PC-3 (cell line): ENCODE data around the gene TUFT1. TPM values are rescaled to one million over a fixed set of nuclear protein-coding genes. Genes with fewer than 3 reads are reported as not detected.
A peak's percentile ranks its signal among the peaks of the same experiment; 100 is the strongest.

Experiments
- ATAC-seq: fragments of 200-7000 bp; cut with Tn5 transposase; 2 replicates; pipeline ENCODE4 v1.9.1; 2020; ENCODE audit warnings: mild to moderate bottlenecking, moderate library complexity
- BruUV-seq: library from RNA; stranded (reverse); fragments of 400-500 nt; replicated peaks from 2 replicates; lab custom pipeline; 2021; lab: Mats Ljungman, UMichigan
- CTCF ChIA-PET: fragments of 300-600 bp; sonication (Branson Sonifier 250); formaldehyde crosslinking; loops from one replicate; lab custom pipeline; 2022; ENCODE audit warnings: antibody characterized with exemption; lab: Charles Lee
- POLR2A ChIA-PET: fragments of 300-600 bp; sonication (Branson Sonifier 250); formaldehyde crosslinking; loops from one replicate; lab custom pipeline; 2022; ENCODE audit warnings: antibody characterized with exemption; ENCODE audit not compliant: unreplicated experiment; lab: Charles Lee
- DNase-seq: peaks from one replicate; pipeline ENCODE4 v3.0.0-alpha.2; 2015
- H2AFZ ChIP-seq: fragments of 300-600 bp; sonication (generic); 2 replicates; pipeline ENCODE4 v1.6.0; 2016; ENCODE audit warnings: antibody characterized with exemption, low read length
- H3F3A ChIP-seq: fragments of 300-600 bp; sonication (generic); one replicate; pipeline ENCODE4 v1.6.0; 2017; ENCODE audit warnings: antibody characterized with exemption, low read length, control low read depth, mild to moderate bottlenecking; ENCODE audit not compliant: unreplicated experiment
- H3K27ac ChIP-seq: fragments of 300-600 bp; sonication (generic); 2 replicates; pipeline ENCODE4 v1.5.1; 2016; ENCODE audit warnings: mild to moderate bottlenecking, low read length
- H3K27me3 ChIP-seq: fragments of 300-600 bp; sonication (generic); 2 replicates; pipeline ENCODE4 v1.6.1; 2016; ENCODE audit warnings: low read length, mixed read lengths
- H3K36me3 ChIP-seq: fragments of 300-600 bp; sonication (generic); 2 replicates; pipeline ENCODE4 v1.6.1; 2016; ENCODE audit warnings: low read depth, mixed run types, low read length, mixed read lengths
- H3K4me1 ChIP-seq: fragments of 300-600 bp; sonication (generic); 2 replicates; pipeline ENCODE4 v1.5.1; 2016; ENCODE audit warnings: low read length; ENCODE audit not compliant: insufficient read depth
- H3K4me2 ChIP-seq: fragments of 300-600 bp; sonication (generic); 2 replicates; pipeline ENCODE4 v1.6.0; 2016; ENCODE audit warnings: low read length
- H3K4me3 ChIP-seq: fragments of 300-600 bp; sonication (generic); 2 replicates; pipeline ENCODE4 v1.5.1; 2016; ENCODE audit warnings: mild to moderate bottlenecking, low read length, mixed read lengths
- H3K79me2 ChIP-seq: fragments of 300-600 bp; sonication (generic); 2 replicates; pipeline ENCODE4 v1.6.1; 2017; ENCODE audit warnings: low read length, mixed read lengths
- H3K9ac ChIP-seq: fragments of 300-600 bp; sonication (generic); 2 replicates; pipeline ENCODE4 v1.6.0; 2016; ENCODE audit warnings: mild to moderate bottlenecking, low read length
- H3K9me2 ChIP-seq: fragments of 300-600 bp; sonication (generic); replicated peaks from 2 replicates; pipeline ENCODE4 v1.6.1; 2016; ENCODE audit warnings: mixed run types, low read length, mixed read lengths
- H3K9me3 ChIP-seq: fragments of 300-600 bp; sonication (generic); 2 replicates; pipeline ENCODE4 v1.6.1; 2016; ENCODE audit warnings: low read length, mixed read lengths
- H4K20me1 ChIP-seq: fragments of 300-600 bp; sonication (generic); 2 replicates; pipeline ENCODE4 v1.6.1; 2016; ENCODE audit warnings: low read length, mixed read lengths
- CTCF ChIP-seq: fragments of 300-600 bp; sonication (generic); conservative IDR thresholded peaks from 2 replicates; pipeline ENCODE4 v1.5.1; 2017; ENCODE audit warnings: antibody characterized with exemption, low read depth, mild to moderate bottlenecking, low read length
- EZH2 ChIP-seq: fragments of 300-600 bp; sonication (generic); IDR thresholded peaks from one replicate; pipeline ENCODE4 v1.6.1; 2017; ENCODE audit warnings: antibody characterized with exemption, mild to moderate bottlenecking, low read length; ENCODE audit not compliant: unreplicated experiment
- EZH2phosphoT487 ChIP-seq: fragments of 300-600 bp; sonication (generic); IDR thresholded peaks from 2 replicates; pipeline ENCODE4 v1.6.1; 2018; ENCODE audit warnings: mild to moderate bottlenecking, antibody characterized with exemption, low read length, borderline replicate concordance
- intact Hi-C: fragments of 100-400 bp; cut with micrococcal nuclease; formaldehyde crosslinking; loops from 2 replicates; pipeline ENCODE4 v1.9.0; 2023
- total RNA-seq: library from RNA; depleted of rRNA; stranded (reverse); fragments of >200 nt; gene quantifications from 2 replicates; pipeline ENCODE4 v1.2.3, GENCODE V29; 2014

TUFT1 gene
- total RNA-seq, 1 experiment from 2014 or later, result 33.9 TPM

GRCh38 chr1:151624783-151625182 is 84.7 kb downstream of the TUFT1 start:
- Histone ChIP-seq H3K27ac (no peak overlapping the region), H3K4me1 (peaks cover 14% of the 10 kb centered on the region), H3K79me2 (peaks cover 42% of the 10 kb centered on the region), H2AFZ (no peak overlapping the region), H4K20me1 (no peaks in the 10 kb centered on the region), H3K36me3 (no peaks in the 10 kb centered on the region), H3K4me2 (peak overlapping the region; percentile 45; the same call in 1 of the 2 replicates), H3K9ac (no peak overlapping the region), H3K27me3 (no peaks in the 10 kb centered on the region), H3K9me2 (no peaks in the 10 kb centered on the region), H3F3A (no peaks in the 10 kb centered on the region), H3K4me3 (peak overlapping the region; percentile 4; the same call in 1 of the 2 replicates), H3K9me3 (no peaks in the 10 kb centered on the region)
- TF ChIP-seq CTCF (no peak), EZH2 (no peak), EZH2phosphoT487 (no peak)
- POLR2A ChIA-PET, result no interaction called here
- peak; percentile 75 for ATAC-seq
- CTCF ChIA-PET, result no interaction called here
- DNase-seq, result peak; percentile 56
- intact Hi-C loops, result no loop called here
- BruUV-seq, result no TSS peak

- BruUV-seq, result no TSS peak
- Histone ChIP-seq H3K27ac (no peak overlapping the region), H3K27me3 (no peaks in the 10 kb centered on the region), H2AFZ (no peak overlapping the region), H3K9ac (no peak overlapping the region), H3K9me2 (no peaks in the 10 kb centered on the region), H3K4me2 (no peak overlapping the region), H3K79me2 (peaks cover 23% of the 10 kb centered on the region), H3K9me3 (no peaks in the 10 kb centered on the region), H3K4me3 (no peak overlapping the region), H3K36me3 (no peaks in the 10 kb centered on the region), H4K20me1 (no peaks in the 10 kb centered on the region), H3F3A (no peaks in the 10 kb centered on the region), H3K4me1 (peaks cover 8% of the 10 kb centered on the region)
- intact Hi-C loops, result no loop called here
- ATAC-seq, result no peak
- TF ChIP-seq EZH2, result no peak
- no peak for TF ChIP-seq CTCF
- TF ChIP-seq EZH2phosphoT487, result no peak
- ChIA-PET CTCF (no interaction called here), POLR2A (no interaction called here)
- no peak for DNase-seq
These were observed 86.7 kb downstream of the TUFT1 start for GRCh38 chr1:151626740-151627334.

DNA sequence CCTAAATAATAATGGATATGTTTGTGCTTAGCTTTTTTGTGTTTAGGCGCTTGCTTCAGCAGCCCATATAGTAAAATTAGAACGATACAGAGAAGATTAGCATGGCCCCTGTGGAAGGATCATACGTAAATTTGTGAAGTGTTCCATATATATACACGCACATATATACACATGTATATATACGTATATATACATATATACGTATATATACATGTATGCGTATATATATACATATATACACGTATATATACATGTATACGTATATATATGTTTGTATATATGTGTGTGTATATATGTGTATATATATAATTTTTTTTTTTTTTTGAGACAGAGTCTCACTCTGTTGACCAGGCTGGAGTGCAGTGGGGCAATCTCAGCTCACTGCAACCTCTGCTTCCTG is 89.2 kb downstream of the TUFT1 start:
- H3F3A ChIP-seq, result no peaks in the 10 kb centered on the region
- H3K9me3 ChIP-seq, result no peaks in the 10 kb centered on the region
- H3K4me3 ChIP-seq, result no peak overlapping the region
- no peaks in the 10 kb centered on the region for H3K36me3 ChIP-seq
- H3K4me2 ChIP-seq, result no peak overlapping the region
- H3K27ac ChIP-seq, result no peak overlapping the region
- TF ChIP-seq EZH2, result no peak
- TF ChIP-seq EZH2phosphoT487, result no peak
- TF ChIP-seq CTCF, result no peak
- ChIA-PET CTCF (no interaction called here), POLR2A (no interaction called here)
- peaks cover 8% of the 10 kb centered on the region for H3K4me1 ChIP-seq
- no peaks in the 10 kb centered on the region for H3K9me2 ChIP-seq
- ATAC-seq, result no peak
- intact Hi-C loops, result no loop called here
- no peak overlapping the region for H3K9ac ChIP-seq
- no peak for DNase-seq
- H2AFZ ChIP-seq, result no peak overlapping the region
- no peaks in the 10 kb centered on the region for H4K20me1 ChIP-seq
- BruUV-seq, result no TSS peak
- H3K27me3 ChIP-seq, result no peaks in the 10 kb centered on the region
- H3K79me2 ChIP-seq, result peaks cover 6% of the 10 kb centered on the region
